Measurements from ENCODE around the gene FIBCD1. TPM values are rescaled to one million over a fixed set of nuclear protein-coding genes. Genes with fewer than 3 reads are reported as not detected.

FIBCD1 gene
- total and polyA plus RNA-seq, 2 of the 8 experiments (the other 6 are each of a cell fraction or from before 2014, with no cell fraction given) = 6.1 to 8.8 TPM

GRCh38 chr9:130981756-130982137 lies 42.7 kb upstream of the FIBCD1 start:
- Histone ChIP-seq H3K9ac (replicated peaks in 1 of 4; ENCODE audit: extremely low read depth in 1 of 4, low read depth in 3 of 4, low read length in 3 of 4) (no peak overlapping the region), H3K9me3 (ENCODE audit: insufficient read depth in 2 of 2, low read depth in 1 of 2, low read length in 1 of 2) (no peaks in the 10 kb centered on the region), H2AFZ (ENCODE audit: low read length) (no peak overlapping the region), H2BK15ac (ENCODE audit: low read length) (no peak overlapping the region), H3K23ac (ENCODE audit: insufficient read length) (no peak overlapping the region), H4K20me1 (replicated peaks in 1 of 2; ENCODE audit: control insufficient read depth in 1 of 2, insufficient read depth in 2 of 2, low read length in 2 of 2) (no peaks in the 10 kb centered on the region), H3K56ac (replicated peaks; ENCODE audit: insufficient read length, low read depth, low read length) (no peak overlapping the region), H2AK5ac (ENCODE audit: low read depth, low read length) (no peak overlapping the region), H3K27me3 (replicated peaks in 1 of 4; ENCODE audit: control insufficient read depth in 3 of 4, extremely low read depth in 1 of 4, insufficient read depth in 3 of 4, low read length in 3 of 4) (no peaks in the 10 kb centered on the region), H2BK120ac (replicated peaks; ENCODE audit: low read depth, low read length) (no peak overlapping the region), H3K4ac (replicated peaks; ENCODE audit: insufficient read length, low read depth, low read length) (no peak overlapping the region), H3K27ac (ENCODE audit: low read depth, low read length) (no peak overlapping the region), H3K23me2 (ENCODE audit: low read depth, low read length) (no peaks in the 10 kb centered on the region), H3K18ac (ENCODE audit: extremely low read depth, low read length) (no peak overlapping the region), H2BK12ac (ENCODE audit: low read depth, low read length) (no peak overlapping the region), H2BK20ac (ENCODE audit: low read length) (no peak overlapping the region), H3K79me2 (ENCODE audit: control insufficient read depth in 1 of 2, insufficient read depth in 2 of 2, low read length in 2 of 2) (no peaks in the 10 kb centered on the region), H3K4me1 (replicated peaks in 1 of 4; ENCODE audit: control insufficient read depth in 3 of 4, insufficient read depth in 4 of 4, low read length in 3 of 4) (peaks cover 0 to 3% (median 0%) of the 10 kb centered on the region in 4 experiments; a peak in 1 of 7 replicates), H3K14ac (ENCODE audit: insufficient read length) (peak overlapping the region; percentile 38), H2BK5ac (ENCODE audit: low read depth, low read length) (no peak overlapping the region), H4K5ac (ENCODE audit: insufficient read length, low read depth, low read length) (no peak overlapping the region), H3K36me3 (ENCODE audit: control insufficient read depth in 2 of 4, insufficient read depth in 4 of 4, low read length in 3 of 4) (no peaks in the 10 kb centered on the region), H3K4me2 (ENCODE audit: insufficient read depth in 1 of 2, low read depth in 2 of 2, low read length in 2 of 2) (no peak overlapping the region), H3K4me3 (ENCODE audit: extremely low read depth in 1 of 4, insufficient read depth in 2 of 4, low read depth in 3 of 4, low read length in 4 of 4) (no peak overlapping the region), H4K8ac (ENCODE audit: extremely low read depth, insufficient read depth, low read length) (peak overlapping the region; percentile 91), H3K79me1 (ENCODE audit: low read depth, low read length) (no peaks in the 10 kb centered on the region), H4K91ac (replicated peaks; ENCODE audit: insufficient read length, low read length) (no peak overlapping the region)
- DNase-seq (ENCODE audit: low read depth in 1 of 2, low spot score in 2 of 2) (no peak), FAIRE-seq (no peak)
- CTCF ChIA-PET (ENCODE audit: partially characterized antibody) = interaction anchor here (0.7 to 4.8 kb wide), 11 partner anchors 9 to 115 kb away, joined by 3 to 28 read pairs (median 3); no protein-coding TSS in a partner anchor
- POLR2A ChIA-PET (ENCODE audit: partially characterized antibody) = interaction anchor here (1.3 to 1.5 kb wide), 2 partner anchors 85 to 115 kb away, joined by 3 read pairs; partner anchors contain the start of gene QRFP
- 80% methylated on average over 14 of the region's 14 CpGs; no CpG with 5 or more reads in 1 of the 2 experiments for WGBS, 2 experiments (ENCODE audit: extremely low coverage in 1 of 2, insufficient coverage in 1 of 2, insufficient read length in 1 of 2, insufficient replicate concordance in 2 of 2, low coverage in 1 of 2, low lambda C conversion rate in 2 of 2, missing lambda C conversion rate in 1 of 2)
- TF ChIP-seq CREB1 (IDR thresholded peaks at IDR 0.05) (no peak), HDAC2 (IDR thresholded peaks at IDR 0.05; ENCODE audit: borderline replicate concordance in 1 of 2, low read depth in 2 of 2, low read length in 2 of 2) (no peak)
